K562 (cell line): Measurements from ENCODE around the gene A1BG. TPM values are rescaled to one million over a fixed set of nuclear protein-coding genes. Genes with fewer than 3 reads are reported as not detected.

Experiments
- ATF1 ChIP-seq, 2 experiments: fragments of 450-650 bp in 1 of 2; IDR thresholded peaks; 2 replicates each; pipeline ENCODE4 v1.6.1; 2016; ENCODE audit warnings: missing compliant biosample characterization in 1 of 2, missing genetic modification characterization in 1 of 2
- CBX8 ChIP-seq: fragments of 200-600 bp; sonication (generic); IDR thresholded peaks from 2 replicates; pipeline ENCODE4 v1.6.1; 2012; ENCODE audit warnings: borderline replicate concordance, mixed run types, low read depth, mild to moderate bottlenecking, moderate library complexity, mixed read lengths, low read length, control low read depth, inconsistent platforms; ENCODE audit not compliant: poor library complexity, severe bottlenecking; ENCODE audit errors: extremely low read depth
- CSDE1 ChIP-seq, 2 experiments: fragments of 450-650 bp; IDR thresholded peaks; 2 replicates each; pipeline ENCODE4 v1.6.1; 2016; ENCODE audit warnings: mild to moderate bottlenecking in 1 of 2
- CTCF ChIP-seq, 3 experiments: IDR thresholded peaks in 2 of 3; conservative IDR thresholded peaks in 1 of 3; 2 replicates each; pipeline ENCODE4 v1.5.1; 2011 to 2012; ENCODE audit warnings: low read length in 3 of 3, mild to moderate bottlenecking in 3 of 3, control low read depth in 2 of 3, improper control_type of control experiment in 1 of 3, inconsistent platforms in 1 of 3, low read depth in 1 of 3, mixed read lengths in 1 of 3, moderate library complexity in 1 of 3; ENCODE audit not compliant: insufficient read depth in 2 of 3
- HDAC6 ChIP-seq: IDR thresholded peaks from 2 replicates; pipeline ENCODE4 v1.6.1; 2012; ENCODE audit warnings: low read depth, mild to moderate bottlenecking, control low read depth, inconsistent platforms, low read length, moderate library complexity
- JUN ChIP-seq, 2 experiments: sonication (generic) in 1 of 2; formaldehyde crosslinking in 1 of 2; IDR thresholded peaks; 2 replicates each; pipeline versions ENCODE4 v1.6.1 to v1.8.0; 2012 to 2022; ENCODE audit warnings: borderline replicate concordance in 2 of 2, mild to moderate bottlenecking in 2 of 2, improper control_type of control experiment in 1 of 2, low read depth in 1 of 2, low read length in 1 of 2, missing genetic modification reagents in 1 of 2
- KAT8 ChIP-seq: fragments of 450-650 bp; IDR thresholded peaks from 2 replicates; pipeline ENCODE4 v1.6.1; 2016; ENCODE audit warnings: low read depth, mild to moderate bottlenecking
- KDM1A ChIP-seq, 2 experiments: fragments of 450-650 bp; IDR thresholded peaks; 2 replicates each; pipeline ENCODE4 v1.6.1; 2016; ENCODE audit warnings: mild to moderate bottlenecking in 2 of 2
- NCOA4 ChIP-seq: fragments of 450-650 bp; IDR thresholded peaks from 2 replicates; pipeline ENCODE4 v1.6.1; 2018; ENCODE audit warnings: mild to moderate bottlenecking; ENCODE audit not compliant: partially characterized antibody
- RBM34 ChIP-seq: fragments of 200-400 bp; formaldehyde crosslinking; IDR thresholded peaks from 2 replicates; pipeline ENCODE4 v1.6.1; 2018; ENCODE audit warnings: low read length, borderline replicate concordance; ENCODE audit not compliant: insufficient read depth
- RUNX1 ChIP-seq: sonication (generic); IDR thresholded peaks from 2 replicates; pipeline ENCODE4 v1.6.1; 2016; ENCODE audit warnings: antibody characterized with exemption, low read depth
- SMC3 ChIP-seq: conservative IDR thresholded peaks from 2 replicates; pipeline ENCODE4 v1.6.1; 2011; ENCODE audit warnings: low read depth, low read length, improper control_type of control experiment; ENCODE audit not compliant: insufficient read depth
- TAF15 ChIP-seq: fragments of 200-400 bp; formaldehyde crosslinking; IDR thresholded peaks from 2 replicates; pipeline ENCODE4 v1.6.1; 2017; ENCODE audit warnings: mild to moderate bottlenecking, low read depth, low read length, moderate library complexity
- THAP12 ChIP-seq: fragments of 250-450 bp; sonication (Bioruptor Pico); IDR thresholded peaks from 2 replicates; pipeline ENCODE4 v1.9.0; 2021; ENCODE audit warnings: mild to moderate bottlenecking, inconsistent platforms
- TSC22D4 ChIP-seq: fragments of 450-650 bp; IDR thresholded peaks from 2 replicates; pipeline ENCODE4 v1.6.1; 2016; ENCODE audit warnings: missing genetic modification characterization, missing biosample characterization, control low read depth
- XRCC3 ChIP-seq: fragments of 450-650 bp; IDR thresholded peaks from 2 replicates; pipeline ENCODE4 v1.6.1; 2017; ENCODE audit warnings: mild to moderate bottlenecking, moderate library complexity
- XRCC4 ChIP-seq: IDR thresholded peaks from one replicate; pipeline ENCODE4 v1.6.1; 2011; ENCODE audit not compliant: insufficient read depth, insufficient read length; ENCODE audit errors: extremely low read depth
- YY1 ChIP-seq, 3 experiments: IDR thresholded peaks; 2 replicates each; pipeline ENCODE4 v1.6.1; 2011; ENCODE audit warnings: low read length in 2 of 3, mild to moderate bottlenecking in 2 of 3, moderate library complexity in 2 of 3, borderline replicate concordance in 1 of 3, control low read depth in 1 of 3, low read depth in 1 of 3; ENCODE audit not compliant: insufficient read depth in 3 of 3, insufficient replicate concordance in 2 of 3, control insufficient read depth in 1 of 3, insufficient read length in 1 of 3; ENCODE audit errors: extremely low read depth in 1 of 3
- ZNF398 ChIP-seq: fragments of 250-450 bp; sonication (Bioruptor Pico); IDR thresholded peaks from 2 replicates; pipeline ENCODE4 v1.8.0; 2021; ENCODE audit warnings: moderate library complexity, mild to moderate bottlenecking, inconsistent platforms
- ZNF699 ChIP-seq: fragments of 250-450 bp; sonication (Bioruptor Pico); IDR thresholded peaks from 2 replicates; pipeline ENCODE4 v1.8.0; 2021; ENCODE audit warnings: mild to moderate bottlenecking, moderate library complexity; ENCODE audit not compliant: insufficient replicate concordance
- polyA plus RNA-seq, 8 experiments: library from polyadenylated mRNA; depleted of rRNA in 4 of 8; stranded (reverse) in 5 of 8; unstranded in 3 of 8; fragments of >200 nt; fragmentation: Nextera tagmentation in 2 of 8; fragmentation: Illumina TruSeq in 1 of 8; extraction: Ambion mirVana in 2 of 8; extraction: Trizol in 1 of 8; gene quantifications; 2 replicates each; pipeline versions ENCODE4 v1.2.1 to v1.2.3, GENCODE V29; 2011 to 2014; ENCODE audit warnings: inconsistent platforms in 1 of 8, missing spikeins in 1 of 8
- total RNA-seq, 7 experiments: library from RNA; depleted of rRNA in 6 of 7; stranded (reverse); fragments of >200 nt in 6 of 7; fragmentation: Illumina TruSeq in 2 of 7; extraction: Trizol in 2 of 7; gene quantifications; 2 replicates each; pipeline versions ENCODE4 v1.2.1 to v1.2.3, GENCODE V29; 2011 to 2021; ENCODE audit warnings: low replicate concordance in 1 of 7

A1BG gene
- total and polyA plus RNA-seq, 9 of the 15 experiments (the other 6 are each of a cell fraction or from before 2014, with no cell fraction given): 0.10 to 19.8 (median 2.6) TPM

GRCh38 chr19:58362272-58362994, 9.1 kb upstream of the A1BG start, which contains the start of gene ZNF497 (continued):
- TF ChIP-seq CTCF (IDR thresholded peaks at IDR 0.05 in 2 of 3, conservative IDR thresholded peaks at IDR 0.05 in 1 of 3; ENCODE audit: insufficient read depth in 2 of 3, low read depth in 1 of 3, low read length in 3 of 3) (no peak), KDM1A (IDR thresholded peaks at IDR 0.05) (no peak), ATF1 (CRISPR knock-in tag; IDR thresholded peaks at IDR 0.05) (0 out of 2 replicates have a peak, but pooled peaks have one; percentile 22), ATF1 (tag; IDR thresholded peaks at IDR 0.05) (peak; percentile 85), RUNX1 (no peak), NCOA4 (no peak), RBM34 (no peak), TSC22D4 (no peak), CSDE1 (IDR thresholded peaks at IDR 0.05) (peak in 1 of 2 experiments; percentile 99; a peak in 2 of 4 replicates), KAT8 (peak; percentile 28; the same call in 1 of the 2 replicates), TAF15 (no peak), SMC3 (no peak), JUN (IDR thresholded peaks at IDR 0.05; ENCODE audit: borderline replicate concordance, low read depth, low read length) (no peak; the same call in 1 of the 2 replicates), JUN (CRISPR knock-in tag; IDR thresholded peaks at IDR 0.05; ENCODE audit: borderline replicate concordance) (no peak), HDAC6 (no peak), XRCC3 (no peak), CBX8 (no peak), XRCC4 (no peak), THAP12 (CRISPR knock-in tag) (peak; percentile 98), YY1 (IDR thresholded peaks at IDR 0.05; ENCODE audit: borderline replicate concordance in 1 of 3, control insufficient read depth in 1 of 3, extremely low read depth in 1 of 3, insufficient read depth in 3 of 3, insufficient read length in 1 of 3, insufficient replicate concordance in 2 of 3, low read depth in 1 of 3, low read length in 2 of 3) (peak; percentile 48 to 90 (median 79)), ZNF699 (CRISPR knock-in tag) (no peak), ZNF398 (CRISPR knock-in tag) (no peak)
